Activated naive CD8-positive, alpha-beta T cell treated with anti-CD3 and anti-CD28 coated beads, Interleukin-2, amount 50 U/mL, for 16 hours (primary cell): Measurements from ENCODE around the gene DAGLA.
A peak's percentile ranks its signal among the peaks of the same experiment; 100 is the strongest.
"Not testable (repeated sequence)": the region's sequence is repeated elsewhere in the genome, so short reads cannot be mapped to it uniquely, and the experiment has no call there.

Experiments
- DNase-seq: peaks from one replicate; pipeline ENCODE4 v3.0.0-alpha.2; 2020; ENCODE audit warnings: low read depth, low spot score

DAGLA gene

GRCh38 chr11:61679893-61680621 lies at the start of gene DAGLA:
Gene DAGLA (plus strand): TSS chr11:61680391. CDS start chr11:61720156, 39,765 bp downstream.
- peak; percentile 30 for DNase-seq

DNA sequence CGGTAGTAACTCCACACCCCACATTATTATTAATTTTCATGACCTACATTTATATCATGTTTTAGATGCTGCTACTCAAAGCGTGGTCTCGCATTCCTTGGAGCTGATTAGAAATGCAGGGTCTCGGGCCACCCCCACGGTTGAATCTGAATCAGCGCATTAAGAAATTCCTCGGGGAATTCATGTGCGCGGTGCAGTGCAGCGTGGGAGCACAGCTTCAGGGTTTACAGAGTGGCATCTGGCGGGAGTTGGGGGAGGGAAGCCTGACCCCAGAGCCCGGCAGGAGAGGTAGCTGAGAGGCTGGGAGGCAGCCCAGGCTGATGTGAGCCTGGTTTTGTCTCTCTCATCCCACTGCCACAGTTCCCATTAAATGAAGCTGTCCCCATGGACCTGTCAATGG lies 48.1 kb upstream of the DAGLA start:
- DNase-seq: no peak

DNA sequence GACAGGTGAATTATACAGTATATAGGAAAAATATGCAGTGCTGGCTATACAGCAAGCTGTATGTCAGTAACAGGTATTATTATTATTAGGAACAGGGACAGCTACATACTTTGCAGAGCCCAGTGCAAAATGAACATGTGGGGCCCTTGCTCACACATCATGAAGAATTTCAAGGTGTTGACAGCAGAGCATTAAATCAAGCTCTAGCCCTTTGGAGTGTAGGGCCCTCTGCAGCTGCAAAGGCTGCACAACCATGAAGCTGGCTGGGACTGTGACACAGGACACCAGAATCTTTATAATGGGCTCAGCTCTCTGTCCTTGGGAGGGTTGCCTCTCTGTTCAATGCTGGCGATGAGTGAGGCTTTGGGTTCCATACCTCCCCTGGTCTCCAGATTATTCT lies 44.9 kb upstream of the DAGLA start:
- DNase-seq: no peak

- DNase-seq: no peak
Measured at GRCh38 chr11:61635787-61636186, 44.4 kb upstream of the DAGLA start.

- no peak for DNase-seq
Measured at GRCh38 chr11:61636676-61637075, 43.5 kb upstream of the DAGLA start.

DNA sequence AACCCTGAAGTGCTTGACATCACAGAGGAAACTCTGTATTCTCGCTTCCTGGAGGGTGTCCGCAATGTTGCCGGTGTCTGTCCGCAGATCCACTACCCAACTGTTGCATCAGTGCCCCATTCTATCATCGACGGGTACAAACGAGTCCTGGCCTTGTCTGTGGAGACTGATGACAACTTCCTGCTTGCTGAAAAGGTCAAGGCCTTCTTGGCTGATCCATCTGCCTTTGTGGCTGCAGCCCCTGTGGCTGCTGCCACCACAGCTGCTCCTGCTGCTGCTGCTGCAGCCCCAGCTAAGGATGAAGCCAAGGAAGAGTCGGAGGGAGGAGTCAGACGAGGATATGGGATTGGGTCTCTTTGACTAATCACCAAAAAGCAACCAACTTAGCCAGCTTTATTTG lies 42.9 kb upstream of the DAGLA start:
- DNase-seq: no peak

- DNase-seq: no peak
Measured at GRCh38 chr11:61639816-61640443, 40.3 kb upstream of the DAGLA start.

- DNase-seq: no peak
Measured at GRCh38 chr11:61642162-61642561, 38.0 kb upstream of the DAGLA start.

GRCh38 chr11:61645179-61645868 lies 34.9 kb upstream of the DAGLA start:
- DNase-seq: no peak

GRCh38 chr11:61647529-61647928 lies 32.7 kb upstream of the DAGLA start:
- DNase-seq: no peak

- no peak for DNase-seq
Measured at GRCh38 chr11:61650781-61651571, 29.2 kb upstream of the DAGLA start.

DNA sequence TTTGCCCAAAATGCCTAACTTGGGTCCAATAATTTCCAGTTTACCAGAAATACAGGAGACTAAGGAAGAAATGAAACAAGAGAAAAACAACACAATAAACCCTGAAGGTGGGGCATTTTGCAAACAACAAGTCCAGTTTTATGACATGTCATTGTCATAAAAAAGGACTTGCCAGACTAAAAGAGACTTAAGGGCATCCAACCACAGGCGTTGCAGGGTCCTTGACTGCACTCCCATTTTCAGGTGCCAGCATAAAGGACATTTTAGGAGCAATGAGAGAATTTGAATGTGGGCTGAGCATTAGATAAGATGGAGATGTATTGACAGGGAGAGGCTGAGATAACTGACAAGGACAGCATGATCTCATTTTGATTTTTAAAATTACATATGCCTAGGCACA lies 28.1 kb upstream of the DAGLA start:
- no peak for DNase-seq

GRCh38 chr11:61654397-61654829 lies 25.8 kb upstream of the DAGLA start:
- DNase-seq: no peak

GRCh38 chr11:61655266-61656159 lies 24.7 kb upstream of the DAGLA start:
- DNase-seq: not testable (repeated sequence)

GRCh38 chr11:61656347-61657077 lies 23.7 kb upstream of the DAGLA start:
- no peak for DNase-seq

- DNase-seq: no peak
Measured at GRCh38 chr11:61657566-61658290, 22.5 kb upstream of the DAGLA start.

GRCh38 chr11:61659413-61660196 lies 20.6 kb upstream of the DAGLA start:
- DNase-seq: no peak

DNA sequence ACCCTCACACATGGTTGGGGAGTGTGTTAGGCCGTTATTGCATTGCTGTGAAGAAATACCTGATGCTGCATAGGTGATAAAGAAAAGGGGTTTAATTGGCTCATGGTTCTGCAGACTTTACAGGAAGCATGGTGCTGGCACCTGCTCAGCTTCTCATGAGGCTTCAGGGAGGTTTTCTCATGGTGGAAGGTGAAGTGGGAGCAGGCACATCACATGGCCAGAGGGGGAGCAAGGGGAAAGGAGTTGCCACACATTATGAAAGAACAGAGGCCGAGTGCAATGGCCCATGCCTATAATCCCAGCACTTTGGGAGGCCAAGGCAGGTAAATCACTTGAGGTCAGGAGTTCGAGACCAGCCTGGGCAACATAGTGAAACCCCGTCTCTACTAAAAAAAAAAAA lies 19.2 kb upstream of the DAGLA start:
- not testable (repeated sequence) for DNase-seq
